HG03558 (cell line): ENCODE data around the gene PTRHD1.
A peak's percentile ranks its signal among the peaks of the same experiment; 100 is the strongest.
"Not testable (repeated sequence)": the region's sequence is repeated elsewhere in the genome, so short reads cannot be mapped to it uniquely, and the experiment has no call there.

Source experiments
- ATAC-seq: cut with Tn5 transposase; IDR thresholded peaks from one replicate; pipeline ENCODE4 v1.9.1; 2021; ENCODE audit warnings: moderate number of reproducible peaks; ENCODE audit not compliant: unreplicated experiment; ENCODE audit errors: extremely low read depth

The PTRHD1 gene, protein sequence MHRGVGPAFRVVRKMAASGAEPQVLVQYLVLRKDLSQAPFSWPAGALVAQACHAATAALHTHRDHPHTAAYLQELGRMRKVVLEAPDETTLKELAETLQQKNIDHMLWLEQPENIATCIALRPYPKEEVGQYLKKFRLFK

GRCh38 chr2:24792874-24793760 is at the start of gene PTRHD1, which contains the start of gene CENPO:
Gene PTRHD1 (minus strand): TSS chr2:24793391. CDS start chr2:24793377, 14 bp downstream.
Gene CENPO (plus strand): TSS chr2:24793425. CDS start chr2:24793920, 495 bp downstream.
- ATAC-seq, result peak; percentile 80

DNA sequence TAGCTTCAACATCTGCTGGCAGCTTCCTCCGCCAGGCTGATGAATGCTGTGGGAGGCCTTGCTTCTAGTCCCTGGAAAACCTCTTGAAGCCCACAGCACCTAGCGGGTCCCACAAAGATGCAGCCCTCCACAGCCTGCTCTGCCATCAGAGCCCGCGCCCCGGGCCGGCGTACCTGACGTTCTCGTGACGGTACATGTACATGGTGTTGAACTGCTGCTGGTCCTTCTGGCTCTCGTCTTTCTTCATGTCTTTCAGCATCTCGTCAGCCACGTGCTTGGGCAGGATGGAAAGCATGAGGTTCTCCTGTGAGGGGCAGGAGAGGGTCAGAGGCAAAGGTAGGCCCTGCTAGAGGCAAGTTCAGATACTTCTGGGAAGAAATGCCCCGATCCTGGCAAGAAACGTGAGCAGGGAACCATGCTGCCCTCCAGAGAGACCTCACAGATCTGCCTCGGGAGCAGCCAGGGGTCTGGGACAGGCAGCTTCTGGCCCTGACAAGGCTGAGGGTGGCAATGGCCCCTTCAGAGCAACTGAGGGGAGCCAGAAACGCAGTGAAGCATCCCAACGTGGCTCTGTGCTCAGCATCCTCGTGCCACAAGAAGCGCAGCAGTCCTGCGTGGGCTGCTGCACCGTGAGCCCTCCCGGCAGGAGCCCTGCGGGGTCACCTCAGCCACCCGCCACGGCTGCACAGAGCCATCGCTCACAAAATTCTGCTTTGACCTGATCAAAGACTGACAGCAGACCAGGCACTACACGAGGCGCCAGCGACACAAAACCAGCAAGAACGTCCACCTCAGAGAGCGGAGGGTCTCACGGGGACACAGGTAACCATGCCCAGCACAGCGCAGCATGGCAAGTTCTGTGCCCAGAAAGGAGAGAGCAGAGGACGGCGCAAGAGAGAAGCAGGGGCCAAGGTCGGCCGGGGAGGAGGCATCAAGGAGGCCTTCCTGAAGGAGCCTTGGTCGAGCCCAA is 49.2 kb upstream of the PTRHD1 start:
- no peak for ATAC-seq

- no peak for ATAC-seq
Observed at GRCh38 chr2:24840962-24841945, 48.1 kb upstream of the PTRHD1 start.

- no peak for ATAC-seq
Observed at GRCh38 chr2:24840164-24840869, 47.1 kb upstream of the PTRHD1 start.

DNA sequence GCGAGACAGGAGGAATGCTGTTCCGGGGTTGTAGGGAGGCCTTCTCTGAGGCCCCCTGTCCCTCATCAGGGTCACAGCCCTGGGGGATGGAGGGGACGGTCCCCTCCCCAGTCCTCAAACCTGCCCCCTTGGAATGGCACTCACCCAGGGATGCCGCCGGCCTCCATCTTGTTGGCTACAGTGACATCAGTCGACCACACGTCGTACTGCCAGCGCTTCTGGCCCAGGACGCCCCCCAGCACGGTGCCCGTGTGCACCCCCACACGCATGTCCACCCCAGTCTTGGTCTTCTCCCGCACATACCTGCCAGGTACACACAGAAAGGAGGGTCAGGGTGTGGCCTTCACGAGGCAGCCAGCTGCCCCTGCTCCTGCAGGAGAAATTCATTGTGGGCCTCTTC is 46.5 kb upstream of the PTRHD1 start:
- no peak for ATAC-seq

DNA sequence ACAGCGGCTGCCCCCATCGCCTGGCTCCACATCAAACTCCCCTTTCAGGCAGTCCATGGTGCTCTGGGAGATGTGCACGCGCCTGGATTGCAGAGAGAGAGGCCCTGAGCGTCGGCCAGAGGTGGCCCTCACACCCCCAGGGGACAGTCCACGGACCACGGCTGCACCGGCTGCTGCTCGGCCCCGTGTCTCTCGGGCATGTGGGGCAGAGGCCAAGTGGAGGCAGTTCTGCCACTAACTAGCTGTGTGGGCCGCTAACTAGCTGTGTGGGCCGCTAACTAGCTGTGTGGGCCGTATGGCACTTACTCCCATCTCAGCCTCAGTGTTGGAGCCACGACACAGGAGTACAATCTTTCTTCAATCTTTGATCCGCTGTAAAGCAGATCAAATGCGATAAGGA is 45.4 kb upstream of the PTRHD1 start:
- ATAC-seq, result no peak

DNA sequence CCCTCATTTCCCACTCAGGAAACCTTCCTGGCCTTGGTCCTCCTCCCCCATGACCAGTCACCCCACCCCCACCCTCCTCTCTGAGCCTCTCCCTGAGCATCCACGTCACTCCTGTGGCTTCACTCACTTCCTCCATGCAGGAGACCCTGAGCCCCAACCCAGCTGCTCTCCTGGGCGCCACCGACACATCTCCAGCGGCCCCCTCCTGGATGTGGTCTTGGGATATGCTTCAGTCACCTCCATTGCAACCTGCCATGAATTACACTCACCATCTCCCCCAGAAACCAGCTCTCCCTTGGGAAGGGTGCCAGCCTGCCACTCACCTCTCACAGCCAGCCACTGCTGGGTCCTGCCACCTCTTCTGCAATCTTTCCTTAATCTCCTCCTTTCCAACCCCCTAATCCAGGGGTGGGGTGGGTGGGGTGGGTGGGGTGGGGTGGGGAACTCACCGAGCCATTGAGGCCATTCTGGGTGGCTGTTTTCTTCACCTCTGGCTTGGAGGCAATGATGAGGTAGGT is 44.9 kb upstream of the PTRHD1 start:
- no peak for ATAC-seq

DNA sequence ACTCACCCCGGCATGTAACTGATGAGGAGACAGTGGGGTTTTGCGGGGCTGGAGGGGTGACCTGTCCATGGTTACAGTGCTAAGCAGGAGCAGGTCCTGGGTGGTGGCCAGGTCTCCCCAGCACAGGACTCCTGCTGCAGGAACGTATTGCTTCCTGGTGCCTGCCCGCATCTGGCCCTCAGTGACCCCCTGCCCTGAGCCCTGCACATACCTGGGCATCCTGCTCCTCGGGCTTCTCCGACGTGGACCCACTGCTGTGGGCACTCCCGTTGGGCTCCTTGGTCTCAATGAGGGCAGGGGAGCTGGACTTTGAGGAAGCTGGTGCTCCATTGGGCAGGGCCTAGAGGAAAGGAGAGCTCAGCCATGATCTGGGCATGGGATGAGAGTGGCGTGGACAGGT is 43.5 kb upstream of the PTRHD1 start:
- no peak for ATAC-seq

DNA sequence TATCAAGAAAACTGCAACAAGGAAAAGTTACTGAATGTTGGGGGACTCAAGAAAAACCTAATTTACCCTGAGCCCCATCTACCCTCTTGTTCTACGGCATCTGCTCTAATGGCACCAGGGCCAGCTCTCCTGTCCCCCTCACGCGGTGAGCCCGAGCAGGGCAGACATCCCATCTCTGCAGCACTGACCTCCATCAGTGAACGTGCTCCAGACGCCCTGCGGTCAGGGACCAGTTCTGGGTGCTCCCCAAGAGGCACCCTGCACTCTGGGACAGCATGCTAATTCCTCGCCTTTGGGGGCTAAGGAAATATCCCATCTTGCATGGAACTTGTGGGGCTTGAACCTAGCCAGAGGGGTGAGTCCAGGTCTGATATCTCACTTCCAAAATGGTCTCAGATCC is 43.0 kb upstream of the PTRHD1 start:
- no peak for ATAC-seq

- not testable (repeated sequence) for ATAC-seq
Observed at GRCh38 chr2:24835411-24835810, 42.2 kb upstream of the PTRHD1 start.

DNA sequence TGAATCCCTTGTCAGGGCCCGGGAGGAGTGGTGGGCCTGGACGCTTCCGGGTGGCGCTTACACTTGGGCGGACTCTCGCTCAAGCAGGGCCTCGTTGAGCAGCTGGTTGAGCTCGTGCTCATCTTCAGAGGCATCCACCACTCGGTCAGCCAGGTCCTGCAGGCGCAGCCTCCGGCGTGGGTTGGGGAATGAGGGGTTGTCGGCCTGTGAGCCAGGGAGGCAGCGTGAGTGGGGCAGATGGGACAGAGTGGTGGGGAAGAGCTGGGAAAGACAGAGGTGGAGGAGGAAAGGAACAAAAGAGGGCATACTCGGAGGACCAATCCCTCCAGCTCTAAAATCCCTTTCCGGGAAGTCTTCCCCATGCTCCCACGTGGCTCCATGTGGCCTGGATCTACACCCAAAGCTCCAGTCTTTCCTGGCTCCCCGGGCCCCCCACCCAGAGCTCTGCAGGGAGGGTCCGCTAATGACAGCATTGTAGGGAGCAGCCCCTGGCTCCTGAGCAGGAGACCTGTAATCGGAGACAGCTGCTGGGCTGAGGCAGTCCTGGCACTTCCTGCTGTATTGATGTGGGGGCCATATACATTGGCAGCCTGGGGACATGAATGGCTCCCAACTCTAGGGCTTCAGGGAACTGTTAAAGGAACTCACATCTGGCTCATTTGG is 41.7 kb upstream of the PTRHD1 start:
- no peak for ATAC-seq

DNA sequence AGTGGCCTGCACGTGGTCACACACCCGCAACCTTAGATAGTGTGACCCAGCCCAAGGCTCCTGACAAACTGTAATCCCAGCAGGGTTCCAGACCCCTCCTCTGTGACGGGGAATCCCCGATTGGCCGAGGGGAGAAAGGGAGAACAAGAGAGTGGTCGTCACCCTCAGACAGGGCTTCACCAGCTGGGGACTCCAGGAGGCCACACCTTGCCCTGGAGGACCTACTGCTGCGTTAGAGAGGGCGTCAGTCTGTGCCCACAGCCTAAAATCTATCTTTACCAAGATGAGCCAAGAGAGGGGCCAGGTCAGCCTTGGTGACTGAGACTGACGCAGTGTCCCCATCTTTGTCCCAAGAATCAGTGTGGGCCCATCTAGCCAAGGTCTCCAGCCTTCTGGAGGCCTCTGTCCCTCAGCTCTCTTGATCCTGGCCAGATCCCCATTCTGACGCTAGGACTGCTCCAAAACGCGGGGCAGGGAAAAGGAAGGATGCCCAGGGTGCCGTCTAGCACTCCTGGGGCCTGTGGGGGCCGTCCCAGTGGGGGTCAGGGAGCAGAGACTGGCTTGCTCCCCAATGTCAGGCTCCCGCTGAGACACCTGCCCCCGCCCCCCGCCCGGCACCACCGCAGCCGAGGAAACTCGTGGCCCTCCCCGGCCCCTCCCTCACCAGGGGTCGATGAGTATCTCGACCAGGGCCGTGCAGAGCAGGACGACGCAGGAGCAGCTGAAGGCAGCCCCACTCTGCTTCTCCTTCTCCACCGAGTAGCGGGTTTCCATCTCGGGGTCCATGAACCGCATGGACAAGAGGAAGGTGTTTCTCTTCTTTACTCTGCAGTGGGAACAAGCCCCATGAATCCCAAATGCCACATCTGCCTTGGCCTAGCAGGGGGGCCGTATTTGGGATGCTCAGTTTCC is 40.9 kb upstream of the PTRHD1 start:
- ATAC-seq, result no peak

DNA sequence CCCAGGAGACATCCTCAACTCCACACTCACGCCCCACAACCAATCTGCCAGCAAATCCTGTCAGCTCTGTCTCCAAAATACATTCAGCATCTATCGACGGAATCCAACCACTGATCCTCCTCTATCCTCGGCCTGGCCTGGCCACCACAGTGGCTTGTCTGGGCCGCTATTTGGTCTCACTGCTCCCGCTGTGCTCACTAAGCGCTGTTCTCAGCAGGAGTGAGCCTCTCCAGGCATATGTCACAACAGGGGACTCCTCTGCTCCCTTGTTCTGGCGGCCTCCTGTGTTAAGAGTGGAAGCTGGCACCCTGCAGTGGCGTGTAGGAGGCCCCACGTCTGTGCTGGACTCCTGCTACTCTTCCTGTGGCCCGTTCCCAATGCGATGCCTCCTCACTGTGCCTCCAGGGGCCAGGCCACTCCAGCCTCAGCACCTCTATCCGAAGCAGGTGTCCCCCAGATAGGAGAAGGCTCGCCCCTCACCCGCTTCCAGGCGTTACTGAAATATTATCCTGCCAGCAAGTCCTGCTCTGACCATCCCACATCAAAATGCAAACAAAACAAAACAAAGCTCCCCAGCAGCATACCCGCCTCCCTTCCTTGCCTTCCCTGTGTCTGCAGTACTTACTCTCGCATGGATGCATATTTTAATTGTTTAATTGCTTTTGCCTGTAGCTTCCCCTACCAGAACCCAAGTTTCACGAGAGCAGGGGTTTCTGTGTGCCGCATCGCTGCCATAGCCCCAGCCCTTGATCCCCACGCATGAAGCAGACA is 39.9 kb upstream of the PTRHD1 start:
- no peak for ATAC-seq

GRCh38 chr2:24832521-24832920 is 39.3 kb upstream of the PTRHD1 start:
- ATAC-seq, result no peak

DNA sequence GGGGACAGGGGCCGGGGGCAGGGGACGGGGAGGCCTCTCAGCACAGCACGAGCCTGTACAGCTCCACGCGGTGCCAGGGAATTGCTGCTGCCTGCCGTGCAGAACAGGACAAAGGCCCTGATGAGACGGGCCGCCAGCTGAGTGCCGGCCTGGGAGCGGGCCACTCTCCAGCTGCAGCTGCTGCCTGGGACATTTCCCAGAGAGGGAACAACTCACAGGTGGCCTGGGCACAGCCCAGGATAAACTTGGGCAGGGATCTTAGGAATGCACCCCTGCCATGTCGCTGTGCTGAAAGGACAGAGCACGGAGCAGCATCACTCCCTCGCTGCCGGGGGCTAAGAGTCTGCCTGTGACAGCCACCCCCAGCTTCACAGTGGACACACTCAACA is 38.9 kb upstream of the PTRHD1 start:
- no peak for ATAC-seq
